GM15510 (cell line): ENCODE measurements around the gene ELMOD3.

Source experiments
- POLR2A ChIP-seq: IDR thresholded peaks from 3 replicates; pipeline ENCODE4 v1.6.1; 2011; ENCODE audit warnings: borderline replicate concordance; ENCODE audit not compliant: insufficient read length; ENCODE audit errors: extremely low read depth

The ELMOD3 gene

DNA sequence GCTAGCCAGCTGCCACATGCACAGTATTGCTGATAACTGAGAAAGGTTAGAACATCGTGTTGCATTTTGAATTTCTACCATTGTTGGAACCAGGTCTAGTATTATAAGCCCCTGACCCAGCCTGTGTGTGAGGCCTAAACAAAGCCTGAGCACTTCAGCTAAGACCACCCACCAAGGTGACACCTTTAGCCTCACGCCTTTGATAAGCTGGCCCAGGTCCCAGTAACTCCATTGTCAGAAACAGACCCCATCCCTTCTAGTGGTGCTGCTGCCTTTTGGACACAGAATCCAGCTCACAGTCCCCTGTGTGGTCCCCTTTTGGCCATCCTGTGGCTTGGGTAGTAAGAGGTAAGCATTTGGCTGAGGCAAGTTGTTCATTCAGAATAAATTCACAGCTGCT lies 1.6 kb downstream of the ELMOD3 start:
- TF ChIP-seq POLR2A = no peak

DNA sequence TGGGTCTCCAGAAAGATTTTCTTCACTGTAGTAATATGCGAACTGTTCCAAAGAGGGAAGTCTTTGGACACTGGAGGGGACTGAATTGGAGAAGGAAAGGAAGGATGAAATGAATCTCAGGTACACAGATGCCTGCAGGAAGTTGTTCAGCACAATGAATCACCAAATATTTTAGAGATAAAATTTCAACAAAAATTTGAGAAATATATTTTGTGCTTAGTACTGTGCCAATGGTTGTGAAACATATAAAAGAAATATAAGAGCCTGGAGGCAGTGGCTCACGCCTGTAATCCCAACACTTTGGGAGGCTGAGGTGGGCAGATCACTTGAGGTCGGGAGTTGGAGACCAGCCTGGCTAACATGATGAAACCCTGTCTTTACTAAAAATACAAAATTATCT lies 3.2 kb downstream of the ELMOD3 start:
- no peak for TF ChIP-seq POLR2A

DNA sequence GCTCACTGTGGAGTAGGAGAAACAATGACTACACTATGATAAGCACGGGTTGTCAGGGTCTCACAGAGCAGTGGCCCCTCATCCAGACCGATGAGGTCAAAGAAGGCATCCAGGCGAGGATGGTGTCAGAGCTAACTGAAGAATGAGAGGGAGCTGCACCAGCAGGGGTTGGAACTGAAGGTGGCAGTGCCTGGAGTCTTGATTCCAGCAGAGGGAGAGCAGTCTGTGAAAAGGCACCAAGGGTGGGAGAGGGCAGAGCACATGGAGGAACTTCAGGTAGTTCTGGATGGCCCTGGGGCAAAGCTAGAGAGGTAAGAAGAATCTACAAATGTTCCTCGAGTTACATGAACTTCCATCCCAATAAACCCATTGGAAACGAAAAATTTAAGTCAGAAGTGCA lies 12.6 kb downstream of the ELMOD3 start:
- TF ChIP-seq POLR2A = no peak

DNA sequence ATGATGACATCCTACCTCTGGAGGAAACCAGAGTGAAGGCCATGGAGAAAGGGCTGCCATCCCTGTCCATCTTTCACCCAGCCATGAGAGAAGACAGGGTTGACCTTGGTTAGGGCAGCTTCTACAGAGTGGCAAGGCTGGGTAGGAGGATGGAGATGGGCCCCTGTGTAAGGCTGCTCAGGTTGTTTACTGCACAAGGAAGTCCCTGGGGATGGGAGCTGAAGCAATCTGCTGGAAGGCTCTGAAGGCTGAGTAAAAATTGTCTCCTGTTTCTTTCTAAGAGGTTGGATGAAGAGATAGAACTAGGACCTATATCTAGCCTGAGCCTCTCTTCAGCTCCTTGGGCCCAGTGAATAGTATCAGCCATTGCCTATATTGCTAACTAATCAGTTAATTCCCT lies 14.4 kb downstream of the ELMOD3 start:
- no peak for TF ChIP-seq POLR2A

DNA sequence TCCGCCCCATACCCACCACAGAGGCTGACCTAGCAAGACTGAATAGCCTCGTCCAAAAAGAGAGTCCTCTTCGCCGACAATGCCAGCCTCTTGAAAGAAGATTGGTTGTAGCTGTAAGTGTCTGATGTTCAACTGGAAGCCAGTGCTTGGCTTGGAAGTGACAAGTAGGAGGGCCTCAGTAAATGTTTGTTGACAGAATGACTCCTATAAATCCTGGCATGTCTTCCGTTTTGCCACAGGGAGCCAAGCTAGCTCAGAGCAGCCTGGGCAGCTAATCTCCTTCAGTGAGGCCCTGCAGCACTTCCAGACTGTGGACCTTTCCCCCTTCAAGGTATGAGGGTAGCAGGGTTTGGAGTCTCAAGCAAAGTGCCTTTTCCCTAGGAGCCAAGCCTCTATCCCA lies 14.9 kb downstream of the ELMOD3 start:
- no peak for TF ChIP-seq POLR2A

DNA sequence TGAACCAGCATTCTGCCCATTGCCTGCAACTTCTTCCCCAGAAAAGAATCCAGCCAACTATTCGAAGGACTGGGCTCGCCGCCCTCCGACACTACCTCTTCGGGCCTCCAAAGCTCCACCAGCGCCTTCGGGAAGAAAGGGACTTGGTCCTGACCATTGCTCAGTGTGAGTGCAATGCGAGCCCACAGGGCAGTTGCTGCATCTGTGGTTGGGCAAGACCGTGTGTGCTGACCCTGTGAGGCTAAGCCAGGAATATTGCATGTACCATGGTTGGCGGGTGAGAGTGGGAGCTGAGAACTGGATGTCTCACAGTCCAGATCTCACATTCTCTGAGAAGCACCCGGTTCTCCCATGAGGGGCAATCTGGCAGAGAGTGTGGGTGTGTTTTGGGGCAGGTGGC lies 16.5 kb downstream of the ELMOD3 start:
- no peak for TF ChIP-seq POLR2A

DNA sequence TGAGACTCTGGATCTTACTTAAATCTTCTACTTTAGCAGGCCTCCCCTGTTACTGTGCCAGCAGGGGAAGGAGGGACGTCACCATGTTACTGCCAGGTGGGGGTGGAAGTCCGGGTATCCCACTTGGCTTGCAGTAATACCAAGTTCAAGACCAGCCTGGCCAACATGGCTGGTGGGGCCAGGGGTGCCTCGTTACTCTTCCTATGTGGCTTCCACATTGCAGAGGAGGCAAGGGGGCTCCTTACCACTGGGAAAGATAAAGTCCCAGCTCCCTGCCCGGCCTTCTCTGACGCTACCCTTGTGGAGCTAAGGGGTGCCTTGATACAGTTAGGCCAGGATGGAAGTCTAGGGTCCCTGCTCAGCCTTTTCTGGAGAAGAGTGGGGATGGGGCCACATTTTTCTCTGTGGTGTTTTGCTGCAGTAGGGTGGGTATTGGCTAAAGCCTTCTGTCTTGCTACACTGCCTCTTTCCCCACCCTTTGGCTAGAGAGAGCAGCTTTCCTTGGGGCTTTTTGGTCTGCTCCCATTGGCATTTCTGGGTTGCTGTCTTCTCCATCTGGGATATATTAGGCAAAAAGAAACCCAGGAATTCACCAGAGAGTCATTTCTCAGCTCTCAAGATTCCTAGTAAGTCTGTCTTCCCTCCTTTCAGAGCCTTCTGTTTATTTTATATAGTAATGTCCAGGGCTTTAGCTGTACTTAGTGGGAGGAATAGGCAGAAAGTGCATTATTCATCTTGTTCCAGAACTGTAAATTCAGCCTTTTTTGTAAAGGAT lies 21.9 kb downstream of the ELMOD3 start:
- no peak for TF ChIP-seq POLR2A

DNA sequence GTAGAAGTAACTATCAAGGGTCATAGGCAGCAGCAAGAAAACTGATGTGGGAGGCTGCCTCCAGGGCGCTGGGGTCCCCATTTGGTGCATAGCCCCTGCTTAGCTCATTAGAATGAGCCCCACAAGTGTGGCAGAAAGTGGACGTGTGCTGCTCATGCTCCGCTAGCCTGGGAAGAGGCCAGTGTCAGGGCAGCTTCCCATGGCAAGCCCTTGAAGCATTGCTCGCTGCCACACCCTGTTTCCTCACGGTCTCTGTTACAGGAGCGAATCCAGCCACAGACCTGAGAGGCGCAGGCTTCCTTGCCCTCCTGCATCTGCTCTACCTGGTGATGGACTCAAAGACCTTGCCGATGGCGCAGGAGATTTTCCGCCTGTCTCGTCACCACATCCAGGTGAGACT lies 22.5 kb downstream of the ELMOD3 start:
- TF ChIP-seq POLR2A = no peak

DNA sequence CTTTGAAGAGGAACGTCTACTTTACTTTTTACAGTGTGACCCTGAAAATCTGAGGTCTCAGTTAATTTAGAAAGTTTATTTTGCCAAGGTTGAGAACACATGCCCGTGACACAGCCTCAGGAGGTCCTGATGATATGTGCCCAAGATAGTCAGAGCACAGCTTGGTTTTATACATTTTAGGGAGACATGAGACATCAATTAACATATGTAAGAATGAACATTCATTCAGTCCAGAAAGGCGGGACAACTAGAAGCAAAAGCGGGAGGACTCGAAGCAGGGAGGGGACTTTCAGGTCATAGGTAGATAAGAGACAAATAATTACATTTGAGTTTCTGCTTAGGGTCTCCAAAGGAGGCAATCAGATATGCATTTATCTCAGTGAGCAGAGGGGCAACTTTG lies 23.7 kb downstream of the ELMOD3 start:
- TF ChIP-seq POLR2A = no peak

DNA sequence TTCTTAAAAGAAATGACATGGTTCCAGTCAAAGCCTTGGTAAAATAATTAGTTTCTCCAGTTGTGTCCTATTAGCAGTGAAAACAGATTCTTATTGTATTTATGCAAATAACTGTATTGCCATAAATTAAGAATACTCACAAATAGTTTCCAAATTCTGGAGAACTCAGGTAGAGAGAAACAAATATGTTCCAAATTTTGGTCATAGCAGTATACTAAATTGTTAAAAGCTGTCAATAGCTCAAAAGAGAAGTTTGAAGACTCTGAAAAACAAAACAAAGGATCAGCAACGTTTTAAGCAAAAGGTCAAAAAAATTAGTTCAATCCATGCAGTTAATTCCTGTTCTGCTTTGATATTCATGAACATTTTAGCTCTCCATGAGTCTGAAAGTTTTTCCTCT lies 25.5 kb downstream of the ELMOD3 start:
- no peak for TF ChIP-seq POLR2A

DNA sequence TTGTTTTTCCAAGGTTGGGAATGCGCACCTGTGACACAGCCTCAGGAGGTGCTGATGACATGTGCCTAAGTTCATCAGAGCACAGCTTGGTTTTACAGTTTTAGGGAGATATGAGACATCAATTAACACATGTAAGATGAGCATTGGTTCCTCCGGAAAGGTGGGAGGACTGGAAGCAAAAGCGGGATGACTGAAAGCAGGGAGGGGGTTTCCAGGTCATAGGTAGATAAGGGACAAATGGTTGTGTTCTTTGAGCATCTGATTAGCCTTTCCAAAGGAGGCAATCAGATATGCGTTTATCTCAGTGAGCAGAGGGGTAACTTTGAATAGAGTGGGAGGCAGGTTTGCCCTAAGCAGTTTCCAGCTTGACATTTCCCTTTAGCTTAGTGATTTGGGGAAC lies 29.3 kb downstream of the ELMOD3 start:
- no peak for TF ChIP-seq POLR2A

DNA sequence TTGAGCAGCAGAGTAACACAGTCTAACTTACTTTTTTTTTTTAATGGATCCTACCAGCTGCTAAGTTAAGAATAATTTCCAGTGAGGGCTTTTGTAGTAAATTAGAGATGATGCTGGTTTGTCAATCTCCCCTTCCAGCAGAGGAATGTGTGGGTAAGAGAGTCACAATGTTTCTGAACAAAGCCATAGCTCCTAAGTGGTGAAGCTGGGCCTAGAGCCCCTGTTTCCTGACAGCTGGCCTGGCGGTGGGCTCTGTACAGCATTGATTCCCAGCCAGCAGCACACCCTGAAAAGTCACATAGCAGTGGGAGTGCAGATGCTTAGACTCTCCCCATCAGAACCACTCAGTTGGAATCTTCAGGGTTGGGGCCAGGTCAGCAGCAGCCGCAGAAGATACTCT lies 31.2 kb downstream of the ELMOD3 start:
- no peak for TF ChIP-seq POLR2A

DNA sequence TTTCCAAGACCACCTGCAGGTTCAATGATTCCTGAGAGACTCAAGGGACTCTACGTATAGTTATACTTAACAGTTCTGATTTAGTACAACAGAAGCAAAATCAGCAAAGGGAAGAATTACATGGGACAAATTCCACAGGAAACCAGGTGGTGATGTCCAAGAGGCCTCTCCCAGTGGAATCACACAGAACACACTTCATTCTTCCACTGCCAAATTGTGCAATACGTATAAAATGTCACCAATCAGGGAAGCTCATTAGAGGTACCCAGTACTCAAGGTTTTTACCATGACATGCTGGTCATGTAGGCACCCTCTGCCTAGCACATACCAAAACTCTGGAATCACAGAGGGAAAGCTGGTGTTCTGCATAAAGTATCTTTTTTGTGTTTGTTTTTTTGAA lies 33.2 kb downstream of the ELMOD3 start:
- TF ChIP-seq POLR2A = no peak

DNA sequence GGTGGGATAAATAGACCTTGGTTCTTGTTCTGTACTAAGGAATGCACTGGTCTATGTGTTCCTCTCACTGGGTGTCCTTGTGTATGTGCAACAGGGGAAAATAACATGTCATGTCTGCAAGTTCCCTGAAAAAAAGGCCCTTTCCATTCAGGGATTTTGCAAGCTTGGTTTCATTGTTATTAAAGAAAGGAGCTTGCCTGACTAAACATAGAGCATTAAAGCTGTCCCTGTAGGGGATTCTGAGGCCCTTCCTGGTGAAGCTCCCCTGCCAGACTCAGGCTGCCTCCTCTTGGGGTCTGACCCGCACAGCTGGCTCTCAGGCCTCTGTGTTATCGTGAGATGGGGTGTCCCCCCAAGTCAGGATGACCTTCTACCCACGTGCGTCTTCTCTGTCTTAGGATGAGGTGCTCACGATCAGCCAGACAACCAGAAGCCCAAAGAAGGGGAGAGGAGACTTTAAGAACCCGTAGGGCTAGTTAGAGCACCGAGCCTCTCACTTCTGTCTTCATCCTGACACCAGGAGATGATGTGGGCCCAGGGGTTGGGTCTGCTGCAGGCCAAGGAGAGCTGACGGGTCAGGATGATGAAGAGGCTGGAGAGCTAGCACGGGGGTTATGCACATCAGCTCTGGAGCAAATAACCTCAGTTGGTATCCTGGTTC lies 34.4 kb downstream of the ELMOD3 start:
- no peak for TF ChIP-seq POLR2A

DNA sequence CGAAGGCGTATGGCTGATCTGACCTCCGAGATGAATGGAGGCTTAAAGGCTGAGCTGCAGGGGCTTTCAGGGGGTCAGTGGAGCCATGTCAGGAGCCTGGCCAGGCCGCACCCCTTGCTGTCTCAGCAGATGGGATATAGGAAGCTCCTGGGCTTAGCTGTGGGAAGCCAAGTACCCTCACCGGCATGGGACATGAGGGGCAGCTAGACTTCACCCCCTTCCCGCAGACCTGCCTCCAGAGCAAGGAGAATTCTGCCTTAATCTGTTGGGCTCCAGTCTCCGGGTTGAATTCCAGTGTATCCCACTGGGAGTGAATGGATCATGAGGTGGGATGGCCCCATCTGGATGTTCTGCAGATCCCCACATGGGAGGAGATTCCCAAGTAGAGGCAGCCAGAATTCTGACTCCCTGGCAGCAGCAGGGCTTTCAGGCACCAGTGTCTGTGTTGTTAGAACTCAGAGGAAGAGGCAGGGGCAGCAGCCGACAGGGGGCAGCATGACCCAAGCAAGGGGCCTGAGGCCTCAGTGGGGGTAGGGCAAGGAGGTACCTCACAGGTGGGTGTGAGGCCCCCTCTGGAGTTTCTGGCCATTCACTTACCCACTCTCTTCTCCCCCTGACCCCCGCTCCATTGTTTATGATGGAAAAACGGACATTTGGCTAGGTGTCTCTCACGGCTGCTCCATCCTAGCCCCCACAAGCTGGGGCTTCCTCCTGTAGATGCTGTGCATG lies 36.5 kb downstream of the ELMOD3 start:
- no peak for TF ChIP-seq POLR2A

DNA sequence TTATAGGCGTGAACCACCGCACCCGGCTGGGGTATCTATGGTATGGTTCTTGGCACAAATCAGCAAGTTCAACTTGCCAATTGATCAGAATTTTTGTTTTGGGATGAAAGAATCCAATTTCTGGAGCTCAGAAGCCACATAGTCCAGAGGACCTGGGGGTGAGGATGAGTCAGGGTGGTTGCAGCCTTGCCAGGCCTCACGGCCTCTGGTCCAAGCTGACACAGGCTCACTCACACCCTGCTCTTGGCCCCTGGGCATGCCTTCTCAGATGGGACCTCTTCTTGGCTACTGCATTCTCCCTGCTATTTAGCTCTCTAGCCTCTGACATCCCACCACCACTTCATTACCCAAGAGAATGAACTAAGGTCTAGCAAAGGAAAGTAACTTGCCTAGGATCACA lies 39.3 kb downstream of the ELMOD3 start:
- TF ChIP-seq POLR2A = no peak
